Measurements from ENCODE around the gene C1orf216. TPM values are rescaled to one million over a fixed set of nuclear protein-coding genes. Genes with fewer than 3 reads are reported as not detected.

The C1orf216 gene
- total and polyA plus RNA-seq, 2 of the 8 experiments (the other 6 are each of a cell fraction or from before 2014, with no cell fraction given): 7.5 to 10.8 TPM

- H4K20me1 ChIP-seq (replicated peaks in 1 of 2; ENCODE audit: control insufficient read depth in 1 of 2, insufficient read depth in 2 of 2, low read length in 2 of 2): peaks cover 0 to 7% of the 10 kb centered on the region in 2 experiments
- no peak overlapping the region for H2BK15ac ChIP-seq (ENCODE audit: low read length)
- POLR2A ChIA-PET (ENCODE audit: partially characterized antibody): no interaction called here
- no peak overlapping the region for H2BK120ac ChIP-seq (replicated peaks; ENCODE audit: low read depth, low read length)
- H3K4me1 ChIP-seq (replicated peaks in 1 of 4; ENCODE audit: control insufficient read depth in 3 of 4, insufficient read depth in 4 of 4, low read length in 3 of 4): no peaks in the 10 kb centered on the region
- H2AK5ac ChIP-seq (ENCODE audit: low read depth, low read length): no peak overlapping the region
- peaks cover 7 to 64% (median 33%) of the 10 kb centered on the region in 4 experiments for H3K36me3 ChIP-seq (ENCODE audit: control insufficient read depth in 2 of 4, insufficient read depth in 4 of 4, low read length in 3 of 4)
- no peaks in the 10 kb centered on the region for H3K27me3 ChIP-seq (replicated peaks in 1 of 4; ENCODE audit: control insufficient read depth in 3 of 4, extremely low read depth in 1 of 4, insufficient read depth in 3 of 4, low read length in 3 of 4)
- no peak overlapping the region for H3K4me2 ChIP-seq (ENCODE audit: insufficient read depth in 1 of 2, low read depth in 2 of 2, low read length in 2 of 2)
- H3K23ac ChIP-seq (ENCODE audit: insufficient read length): no peak overlapping the region
- no peak overlapping the region for H3K18ac ChIP-seq (ENCODE audit: extremely low read depth, low read length)
- H3K9me3 ChIP-seq (ENCODE audit: insufficient read depth in 2 of 2, low read depth in 1 of 2, low read length in 1 of 2): no peaks in the 10 kb centered on the region
- H2BK12ac ChIP-seq (ENCODE audit: low read depth, low read length): no peak overlapping the region
- no peak overlapping the region for H3K56ac ChIP-seq (replicated peaks; ENCODE audit: insufficient read length, low read depth, low read length)
- H3K23me2 ChIP-seq (ENCODE audit: low read depth, low read length): no peaks in the 10 kb centered on the region
- H3K27ac ChIP-seq (ENCODE audit: low read depth, low read length): no peak overlapping the region
- FAIRE-seq (no peak), DNase-seq (ENCODE audit: low read depth in 1 of 2, low spot score in 2 of 2) (no peak)
- H3K79me1 ChIP-seq (ENCODE audit: low read depth, low read length): no peaks in the 10 kb centered on the region; the same call in 1 of the 2 replicates
- no peak overlapping the region for H3K4ac ChIP-seq (replicated peaks; ENCODE audit: insufficient read length, low read depth, low read length)
- H2BK20ac ChIP-seq (ENCODE audit: low read length): no peak overlapping the region
- WGBS, 2 experiments (ENCODE audit: extremely low coverage in 1 of 2, insufficient coverage in 1 of 2, insufficient read length in 1 of 2, insufficient replicate concordance in 2 of 2, low coverage in 1 of 2, low lambda C conversion rate in 2 of 2, missing lambda C conversion rate in 1 of 2): 62% methylated on average over 2 of the region's 2 CpGs; no CpG with 5 or more reads in 1 of the 2 experiments
- H2AFZ ChIP-seq (ENCODE audit: low read length): no peak overlapping the region
- H3K14ac ChIP-seq (ENCODE audit: insufficient read length): no peak overlapping the region
- H4K5ac ChIP-seq (ENCODE audit: insufficient read length, low read depth, low read length): no peak overlapping the region
- no peak overlapping the region for H3K4me3 ChIP-seq (ENCODE audit: extremely low read depth in 1 of 4, insufficient read depth in 2 of 4, low read depth in 3 of 4, low read length in 4 of 4)
- H4K91ac ChIP-seq (replicated peaks; ENCODE audit: insufficient read length, low read length): no peak overlapping the region
- H3K79me2 ChIP-seq (ENCODE audit: control insufficient read depth in 1 of 2, insufficient read depth in 2 of 2, low read length in 2 of 2): peaks cover 2 to 22% of the 10 kb centered on the region in 2 experiments; a peak in 3 of 4 replicates
- no peak overlapping the region for H2BK5ac ChIP-seq (ENCODE audit: low read depth, low read length)
- no peak overlapping the region for H3K9ac ChIP-seq (replicated peaks in 1 of 4; ENCODE audit: extremely low read depth in 1 of 4, low read depth in 3 of 4, low read length in 3 of 4)
- H4K8ac ChIP-seq (ENCODE audit: extremely low read depth, insufficient read depth, low read length): no peak overlapping the region
- CTCF ChIA-PET (ENCODE audit: partially characterized antibody): interaction anchor here (1.0 kb wide), 1 partner anchor 35 kb away, joined by 3 read pairs; no protein-coding TSS in a partner anchor
- TF ChIP-seq KDM5A (IDR thresholded peaks at IDR 0.05; ENCODE audit: low read length) (no peak), POU5F1 (IDR thresholded peaks at IDR 0.05; ENCODE audit: low read depth, low read length) (no peak), SP2 (IDR thresholded peaks at IDR 0.05; ENCODE audit: low read length) (no peak), E2F6 (IDR thresholded peaks at IDR 0.05) (no peak), SIX5 (IDR thresholded peaks at IDR 0.05; ENCODE audit: low read depth, low read length) (no peak), JUN (IDR thresholded peaks at IDR 0.05; ENCODE audit: low read depth, low read length) (no peak), BCL11A (IDR thresholded peaks at IDR 0.05; ENCODE audit: low read depth in 2 of 2, low read length in 2 of 2) (no peak), CBX8 (IDR thresholded peaks at IDR 0.05; ENCODE audit: borderline replicate concordance, low read depth, low read length) (no peak), RNF2 (IDR thresholded peaks at IDR 0.05; ENCODE audit: borderline replicate concordance, low read depth, low read length, missing control alignments, poor library complexity, severe bottlenecking) (no peak)
- TF ChIP-seq, protein P1, sequence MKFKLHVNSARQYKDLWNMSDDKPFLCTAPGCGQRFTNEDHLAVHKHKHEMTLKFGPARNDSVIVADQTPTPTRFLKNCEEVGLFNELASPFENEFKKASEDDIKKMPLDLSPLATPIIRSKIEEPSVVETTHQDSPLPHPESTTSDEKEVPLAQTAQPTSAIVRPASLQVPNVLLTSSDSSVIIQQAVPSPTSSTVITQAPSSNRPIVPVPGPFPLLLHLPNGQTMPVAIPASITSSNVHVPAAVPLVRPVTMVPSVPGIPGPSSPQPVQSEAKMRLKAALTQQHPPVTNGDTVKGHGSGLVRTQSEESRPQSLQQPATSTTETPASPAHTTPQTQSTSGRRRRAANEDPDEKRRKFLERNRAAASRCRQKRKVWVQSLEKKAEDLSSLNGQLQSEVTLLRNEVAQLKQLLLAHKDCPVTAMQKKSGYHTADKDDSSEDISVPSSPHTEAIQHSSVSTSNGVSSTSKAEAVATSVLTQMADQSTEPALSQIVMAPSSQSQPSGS (IDR thresholded peaks at IDR 0.05; ENCODE audit: low read length): no peak
- TF ChIP-seq, protein P2, sequence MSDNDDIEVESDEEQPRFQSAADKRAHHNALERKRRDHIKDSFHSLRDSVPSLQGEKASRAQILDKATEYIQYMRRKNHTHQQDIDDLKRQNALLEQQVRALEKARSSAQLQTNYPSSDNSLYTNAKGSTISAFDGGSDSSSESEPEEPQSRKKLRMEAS (IDR thresholded peaks at IDR 0.05): no peak
Measured at GRCh38 chr1:35762141-35762540, 43.5 kb upstream of the C1orf216 start.
